DOHH2 (cell line): ENCODE data around the gene HMGCS1.

Experiments
- EZH2phosphoT487 ChIP-seq: fragments of 200-600 bp; sonication (generic); IDR thresholded peaks from 2 replicates; pipeline ENCODE4 v1.6.1; 2017; ENCODE audit warnings: borderline replicate concordance, mild to moderate bottlenecking, antibody characterized with exemption, low read length, moderate library complexity, mixed read lengths
- TF ChIP-seq, protein P1 (sequence below): fragments of 200-600 bp; sonication (generic); IDR thresholded peaks from one replicate; pipeline ENCODE4 v1.5.1; 2014; ENCODE audit warnings: antibody characterized with exemption, mild to moderate bottlenecking, low read depth, low read length; ENCODE audit not compliant: poor library complexity, severe bottlenecking

GRCh38 chr5:43315682-43316081 is 2.5 kb upstream of the HMGCS1 start:
- TF ChIP-seq, protein P1, sequence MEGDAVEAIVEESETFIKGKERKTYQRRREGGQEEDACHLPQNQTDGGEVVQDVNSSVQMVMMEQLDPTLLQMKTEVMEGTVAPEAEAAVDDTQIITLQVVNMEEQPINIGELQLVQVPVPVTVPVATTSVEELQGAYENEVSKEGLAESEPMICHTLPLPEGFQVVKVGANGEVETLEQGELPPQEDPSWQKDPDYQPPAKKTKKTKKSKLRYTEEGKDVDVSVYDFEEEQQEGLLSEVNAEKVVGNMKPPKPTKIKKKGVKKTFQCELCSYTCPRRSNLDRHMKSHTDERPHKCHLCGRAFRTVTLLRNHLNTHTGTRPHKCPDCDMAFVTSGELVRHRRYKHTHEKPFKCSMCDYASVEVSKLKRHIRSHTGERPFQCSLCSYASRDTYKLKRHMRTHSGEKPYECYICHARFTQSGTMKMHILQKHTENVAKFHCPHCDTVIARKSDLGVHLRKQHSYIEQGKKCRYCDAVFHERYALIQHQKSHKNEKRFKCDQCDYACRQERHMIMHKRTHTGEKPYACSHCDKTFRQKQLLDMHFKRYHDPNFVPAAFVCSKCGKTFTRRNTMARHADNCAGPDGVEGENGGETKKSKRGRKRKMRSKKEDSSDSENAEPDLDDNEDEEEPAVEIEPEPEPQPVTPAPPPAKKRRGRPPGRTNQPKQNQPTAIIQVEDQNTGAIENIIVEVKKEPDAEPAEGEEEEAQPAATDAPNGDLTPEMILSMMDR: no peak
- TF ChIP-seq EZH2phosphoT487: no peak
